ENCODE measurements around the gene SMIM35. TPM values are rescaled to one million over a fixed set of nuclear protein-coding genes. Genes with fewer than 3 reads are reported as not detected.

The SMIM35 gene
- total and polyA plus RNA-seq, 7 donors = 0.09 TPM; not detected in 6

Other genes starting within 250 kb of the SMIM35 start
- gene FXYD6, start 210.3 kb downstream of the SMIM35 start, total RNA-seq = 10 to 100 TPM; 10.8 to 27.9 (median 11.5) TPM
- gene FXYD6, start 210.3 kb downstream of the SMIM35 start, polyA plus RNA-seq = 10 to 100 TPM; 14.0 to 17.5 (median 14.8) TPM
- gene TMPRSS13, start 157.6 kb downstream of the SMIM35 start, total RNA-seq = not detected
- not detected for gene TMPRSS13, start 157.6 kb downstream of the SMIM35 start, polyA plus RNA-seq
- gene IL10RA, start 100.6 kb downstream of the SMIM35 start, total RNA-seq = 1 to 10 TPM; 1.1 to 3.9 (median 2.8) TPM
- under 1 TPM; 0.39 to 0.98 (median 0.78) TPM for gene IL10RA, start 100.6 kb downstream of the SMIM35 start, polyA plus RNA-seq
- gene TMPRSS4, start 9.9 kb downstream of the SMIM35 start, total RNA-seq = under 1 TPM in 1 of 4 donors, not detected in 3; 0.47 TPM
- gene TMPRSS4, start 9.9 kb downstream of the SMIM35 start, polyA plus RNA-seq = under 1 TPM in 1 of 3 donors, not detected in 2; 0.12 TPM
- 10 to 100 TPM in 1 of 4 donors, 1 to 10 TPM in 3; 5.1 to 15.1 (median 7.8) TPM for gene SCN4B, start 65.9 kb upstream of the SMIM35 start, total RNA-seq
- gene SCN4B, start 65.9 kb upstream of the SMIM35 start, polyA plus RNA-seq = 1 to 10 TPM; 3.6 to 6.3 (median 4.1) TPM
- 1 to 10 TPM in 3 of 4 donors, under 1 TPM in 1; 0.40 to 6.6 (median 1.8) TPM for gene SCN2B, start 89.7 kb upstream of the SMIM35 start, total RNA-seq
- under 1 TPM; 0.09 to 0.51 (median 0.23) TPM for gene SCN2B, start 89.7 kb upstream of the SMIM35 start, polyA plus RNA-seq
- 1 to 10 TPM in 2 of 4 donors, under 1 TPM in 2; 0.48 to 1.8 (median 1.1) TPM for gene JAML, start 138.0 kb upstream of the SMIM35 start, total RNA-seq
- gene JAML, start 138.0 kb upstream of the SMIM35 start, polyA plus RNA-seq = under 1 TPM; 0.21 to 0.36 (median 0.25) TPM
- under 1 TPM; 0.22 to 0.97 (median 0.49) TPM for gene MPZL3, start 165.4 kb upstream of the SMIM35 start, total RNA-seq
- gene MPZL3, start 165.4 kb upstream of the SMIM35 start, polyA plus RNA-seq = under 1 TPM; 0.07 to 0.16 (median 0.13) TPM
- gene MPZL2, start 177.3 kb upstream of the SMIM35 start, total RNA-seq = 1 to 10 TPM; 1.1 to 8.1 (median 3.5) TPM
- gene MPZL2, start 177.3 kb upstream of the SMIM35 start, polyA plus RNA-seq = 1 to 10 TPM; 1.0 to 3.9 (median 2.7) TPM
- gene CD3E, start 217.8 kb upstream of the SMIM35 start, total RNA-seq = 1 to 10 TPM in 1 of 4 donors, under 1 TPM in 3; 0.24 to 1.2 (median 0.67) TPM
- under 1 TPM; 0.15 to 0.27 (median 0.22) TPM for gene CD3E, start 217.8 kb upstream of the SMIM35 start, polyA plus RNA-seq

Data from psoas muscle (tissue), 7 donors.